Measurements from ENCODE around the gene MAGI2. TPM values are rescaled to one million over a fixed set of nuclear protein-coding genes. Genes with fewer than 3 reads are reported as not detected.

The MAGI2 gene
- total and polyA plus RNA-seq, 2 donors (not counting 3 experiments of a cell fraction or from before 2014, with no cell fraction given), result 0.28 to 6.0 TPM

DNA sequence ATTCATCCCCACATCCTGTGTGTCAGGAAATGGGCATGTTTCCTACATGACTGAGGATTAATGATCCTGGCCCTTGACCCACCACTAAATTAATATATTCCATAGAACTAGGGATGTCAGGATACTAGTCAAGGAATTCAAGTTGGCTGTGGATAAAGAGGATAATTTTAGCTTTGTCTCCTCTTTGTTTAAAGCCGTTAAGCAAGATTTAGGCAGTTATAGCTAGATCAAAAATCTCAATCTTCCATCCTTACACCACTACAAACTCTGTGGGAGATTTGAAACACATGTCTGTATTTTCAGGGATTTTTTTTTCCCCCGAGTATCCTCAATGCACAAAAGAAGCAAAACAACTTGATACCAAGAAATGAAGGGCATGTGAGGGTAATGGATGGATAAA is 417.1 kb downstream of the MAGI2 start:
- Histone ChIP-seq H3K79me2 (ENCODE audit: control insufficient read depth, insufficient read depth, low read length) (no peaks in the 10 kb centered on the region), H3K9me3 (replicated peaks; ENCODE audit: control insufficient read depth, insufficient read depth, low read length) (no peaks in the 10 kb centered on the region), H3K4me2 (ENCODE audit: insufficient read depth, low read length) (no peak overlapping the region), H3K36me3 (ENCODE audit: control insufficient read depth in 2 of 2, extremely low read depth in 1 of 2, insufficient read depth in 2 of 2, low read length in 2 of 2) (no peaks in the 10 kb centered on the region), H3K4me3 (replicated peaks in 1 of 3; ENCODE audit: insufficient read depth in 1 of 3, low read depth in 1 of 3, low read length in 3 of 3) (no peak overlapping the region), H3K4me1 (ENCODE audit: control insufficient read depth, extremely low read depth, insufficient read depth, low read length) (no peaks in the 10 kb centered on the region), H2AFZ (ENCODE audit: low read depth, low read length) (no peak overlapping the region), H4K20me1 (replicated peaks; ENCODE audit: control insufficient read depth, extremely low read depth, insufficient read depth, low read length) (no peaks in the 10 kb centered on the region), H3K27ac (ENCODE audit: insufficient read depth, low read depth, low read length) (no peak overlapping the region), H3K9ac (replicated peaks; ENCODE audit: extremely low read depth, insufficient read depth, low read length) (no peak overlapping the region), H3K9me1 (replicated peaks; ENCODE audit: control insufficient read depth, extremely low read depth, insufficient read depth, low read length) (no peaks in the 10 kb centered on the region), H3K27me3 (ENCODE audit: control insufficient read depth in 2 of 2, insufficient read depth in 2 of 2, low read length in 2 of 2) (no peaks in the 10 kb centered on the region)
- POLR2A ChIA-PET, result no interaction called here
- DNase-seq (ENCODE audit: low read depth, low spot score) (no peak), FAIRE-seq (no peak)
- no TSS peak for BruUV-seq (replicated peaks)
- TF ChIP-seq EZH2 (IDR thresholded peaks at IDR 0.05; ENCODE audit: borderline replicate concordance, low read depth, low read length, severe bottlenecking) (no peak), GATA2 (IDR thresholded peaks at IDR 0.05; ENCODE audit: insufficient read depth, insufficient read length, low read depth, low read length) (no peak)
- dilution Hi-C loops (cut with MboI; ENCODE audit: extremely low pct_ligation_motif_present, low sequenced_read_pairs), result no loop called here
- CTCF ChIA-PET, result no interaction called here
- intact Hi-C loops (cut with micrococcal nuclease), result no loop called here

DNA sequence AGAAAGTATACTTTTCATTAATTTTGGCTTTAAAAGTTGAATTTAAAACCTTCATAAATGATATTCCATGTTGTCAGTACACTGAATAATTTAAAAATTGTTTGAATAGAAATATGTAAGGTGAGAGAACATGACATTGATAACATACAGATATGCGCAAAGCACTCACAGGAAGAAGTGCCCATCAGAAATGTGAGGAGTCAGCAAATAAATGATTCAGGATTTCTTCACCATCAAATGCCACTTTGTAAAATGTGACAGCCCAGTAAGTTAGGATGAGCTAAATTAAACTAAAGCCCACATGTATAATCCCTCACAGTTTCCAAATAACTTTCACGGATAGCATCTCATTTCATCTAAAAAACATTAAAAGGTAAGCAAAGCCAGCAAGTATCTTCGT is 417.6 kb downstream of the MAGI2 start:
- Histone ChIP-seq H3K79me2 (ENCODE audit: control insufficient read depth, insufficient read depth, low read length) (no peaks in the 10 kb centered on the region), H3K4me1 (ENCODE audit: control insufficient read depth, extremely low read depth, insufficient read depth, low read length) (no peaks in the 10 kb centered on the region), H3K27me3 (ENCODE audit: control insufficient read depth in 2 of 2, insufficient read depth in 2 of 2, low read length in 2 of 2) (no peaks in the 10 kb centered on the region), H3K9me1 (replicated peaks; ENCODE audit: control insufficient read depth, extremely low read depth, insufficient read depth, low read length) (no peaks in the 10 kb centered on the region), H3K9me3 (replicated peaks; ENCODE audit: control insufficient read depth, insufficient read depth, low read length) (no peaks in the 10 kb centered on the region), H3K4me2 (ENCODE audit: insufficient read depth, low read length) (no peak overlapping the region), H3K4me3 (replicated peaks in 1 of 3; ENCODE audit: insufficient read depth in 1 of 3, low read depth in 1 of 3, low read length in 3 of 3) (no peak overlapping the region), H3K9ac (replicated peaks; ENCODE audit: extremely low read depth, insufficient read depth, low read length) (no peak overlapping the region), H2AFZ (ENCODE audit: low read depth, low read length) (no peak overlapping the region), H3K27ac (ENCODE audit: insufficient read depth, low read depth, low read length) (no peak overlapping the region), H3K36me3 (ENCODE audit: control insufficient read depth in 2 of 2, extremely low read depth in 1 of 2, insufficient read depth in 2 of 2, low read length in 2 of 2) (no peaks in the 10 kb centered on the region), H4K20me1 (replicated peaks; ENCODE audit: control insufficient read depth, extremely low read depth, insufficient read depth, low read length) (no peaks in the 10 kb centered on the region)
- no peak for FAIRE-seq
- intact Hi-C loops (cut with micrococcal nuclease), result no loop called here
- DNase-seq (ENCODE audit: low read depth, low spot score), result no peak
- ChIA-PET POLR2A (no interaction called here), CTCF (no interaction called here)
- dilution Hi-C loops (cut with MboI; ENCODE audit: extremely low pct_ligation_motif_present, low sequenced_read_pairs), result no loop called here
- BruUV-seq (replicated peaks), result no TSS peak
- no peak for TF ChIP-seq MYC (IDR thresholded peaks at IDR 0.05; ENCODE audit: low read depth, low read length)
- TF ChIP-seq, protein P1, sequence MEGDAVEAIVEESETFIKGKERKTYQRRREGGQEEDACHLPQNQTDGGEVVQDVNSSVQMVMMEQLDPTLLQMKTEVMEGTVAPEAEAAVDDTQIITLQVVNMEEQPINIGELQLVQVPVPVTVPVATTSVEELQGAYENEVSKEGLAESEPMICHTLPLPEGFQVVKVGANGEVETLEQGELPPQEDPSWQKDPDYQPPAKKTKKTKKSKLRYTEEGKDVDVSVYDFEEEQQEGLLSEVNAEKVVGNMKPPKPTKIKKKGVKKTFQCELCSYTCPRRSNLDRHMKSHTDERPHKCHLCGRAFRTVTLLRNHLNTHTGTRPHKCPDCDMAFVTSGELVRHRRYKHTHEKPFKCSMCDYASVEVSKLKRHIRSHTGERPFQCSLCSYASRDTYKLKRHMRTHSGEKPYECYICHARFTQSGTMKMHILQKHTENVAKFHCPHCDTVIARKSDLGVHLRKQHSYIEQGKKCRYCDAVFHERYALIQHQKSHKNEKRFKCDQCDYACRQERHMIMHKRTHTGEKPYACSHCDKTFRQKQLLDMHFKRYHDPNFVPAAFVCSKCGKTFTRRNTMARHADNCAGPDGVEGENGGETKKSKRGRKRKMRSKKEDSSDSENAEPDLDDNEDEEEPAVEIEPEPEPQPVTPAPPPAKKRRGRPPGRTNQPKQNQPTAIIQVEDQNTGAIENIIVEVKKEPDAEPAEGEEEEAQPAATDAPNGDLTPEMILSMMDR (IDR thresholded peaks at IDR 0.05; ENCODE audit: extremely low read depth in 1 of 2, insufficient read depth in 1 of 2, low read depth in 1 of 2, low read length in 2 of 2), result no peak
- no peak for TF ChIP-seq POLR2AphosphoS5 (IDR thresholded peaks at IDR 0.05; ENCODE audit: insufficient read depth, low read depth, low read length)
- TF ChIP-seq, protein P2, sequence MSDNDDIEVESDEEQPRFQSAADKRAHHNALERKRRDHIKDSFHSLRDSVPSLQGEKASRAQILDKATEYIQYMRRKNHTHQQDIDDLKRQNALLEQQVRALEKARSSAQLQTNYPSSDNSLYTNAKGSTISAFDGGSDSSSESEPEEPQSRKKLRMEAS (IDR thresholded peaks at IDR 0.05; ENCODE audit: insufficient read depth, insufficient read length), result no peak
- TF ChIP-seq GATA2 (IDR thresholded peaks at IDR 0.05; ENCODE audit: insufficient read depth, insufficient read length, low read depth, low read length), result no peak
- TF ChIP-seq POLR2A (IDR thresholded peaks at IDR 0.05; ENCODE audit: low read depth, low read length), result no peak
- no peak for TF ChIP-seq FOS (IDR thresholded peaks at IDR 0.05; ENCODE audit: borderline replicate concordance, insufficient read depth, low read length)
- TF ChIP-seq EZH2 (IDR thresholded peaks at IDR 0.05; ENCODE audit: borderline replicate concordance, low read depth, low read length, severe bottlenecking), result no peak
- TF ChIP-seq JUN (IDR thresholded peaks at IDR 0.05; ENCODE audit: borderline replicate concordance, insufficient read depth, insufficient read length, low read depth), result no peak
